Suprapubic skin (tissue), 3 donors: ENCODE results near the gene SLC9A9.

Experiments
- EP300 ChIP-seq: sonication (generic); formaldehyde crosslinking; IDR thresholded peaks from one replicate; pipeline ENCODE4 v1.6.1; 2017; ENCODE audit warnings: antibody characterized with exemption
- POLR2A ChIP-seq, 2 donors: fragments of 450-650 bp; IDR thresholded peaks; one replicate each; pipeline ENCODE4 v1.6.1; 2017; ENCODE audit warnings: antibody characterized with exemption in 2 of 2, mild to moderate bottlenecking in 2 of 2, moderate library complexity in 2 of 2
- TF ChIP-seq, protein P1 (sequence below), 2 donors: fragments of 200-600 bp in 1 of 2; fragments of 450-650 bp in 1 of 2; sonication (generic) in 1 of 2; IDR thresholded peaks; one replicate each; pipeline ENCODE4 v1.5.1; 2016 to 2019; ENCODE audit warnings: antibody characterized with exemption in 2 of 2, mild to moderate bottlenecking in 1 of 2, moderate library complexity in 1 of 2

- TF ChIP-seq, protein P1, sequence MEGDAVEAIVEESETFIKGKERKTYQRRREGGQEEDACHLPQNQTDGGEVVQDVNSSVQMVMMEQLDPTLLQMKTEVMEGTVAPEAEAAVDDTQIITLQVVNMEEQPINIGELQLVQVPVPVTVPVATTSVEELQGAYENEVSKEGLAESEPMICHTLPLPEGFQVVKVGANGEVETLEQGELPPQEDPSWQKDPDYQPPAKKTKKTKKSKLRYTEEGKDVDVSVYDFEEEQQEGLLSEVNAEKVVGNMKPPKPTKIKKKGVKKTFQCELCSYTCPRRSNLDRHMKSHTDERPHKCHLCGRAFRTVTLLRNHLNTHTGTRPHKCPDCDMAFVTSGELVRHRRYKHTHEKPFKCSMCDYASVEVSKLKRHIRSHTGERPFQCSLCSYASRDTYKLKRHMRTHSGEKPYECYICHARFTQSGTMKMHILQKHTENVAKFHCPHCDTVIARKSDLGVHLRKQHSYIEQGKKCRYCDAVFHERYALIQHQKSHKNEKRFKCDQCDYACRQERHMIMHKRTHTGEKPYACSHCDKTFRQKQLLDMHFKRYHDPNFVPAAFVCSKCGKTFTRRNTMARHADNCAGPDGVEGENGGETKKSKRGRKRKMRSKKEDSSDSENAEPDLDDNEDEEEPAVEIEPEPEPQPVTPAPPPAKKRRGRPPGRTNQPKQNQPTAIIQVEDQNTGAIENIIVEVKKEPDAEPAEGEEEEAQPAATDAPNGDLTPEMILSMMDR (IDR thresholded peaks at IDR 0.05), result no peak
- TF ChIP-seq POLR2A (IDR thresholded peaks at IDR 0.05), result no peak
- TF ChIP-seq EP300, result no peak
Observed at GRCh38 chr3:143349455-143349854, 498.8 kb downstream of the SLC9A9 start.
